ENCODE results near the gene TUT4.

DNA sequence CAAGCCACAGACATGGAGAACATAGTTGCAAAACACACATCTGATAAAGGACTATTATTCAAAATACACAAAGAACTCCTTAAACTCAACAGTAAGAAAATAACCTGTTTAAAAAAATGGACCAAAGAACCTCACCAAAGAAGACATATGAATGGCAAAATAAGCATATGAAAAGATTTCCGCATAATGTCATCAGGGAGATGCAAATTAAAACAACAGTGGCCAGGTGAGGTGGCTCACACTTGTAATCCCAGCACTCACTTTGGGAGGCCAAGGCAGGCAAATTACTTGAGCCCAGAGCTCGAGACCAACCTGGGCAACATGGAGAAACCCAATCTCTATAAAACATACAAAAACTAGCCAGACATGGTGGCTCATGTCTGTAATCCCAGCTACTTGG is 98.1 kb downstream of the TUT4 start:
- TF ChIP-seq EZH2 (IDR thresholded peaks at IDR 0.05; ENCODE audit: insufficient read depth, poor library complexity, severe bottlenecking) (no peak), EZH2phosphoT487 (IDR thresholded peaks at IDR 0.05; ENCODE audit: insufficient read depth, low read depth) (no peak)
